ENCODE data around the gene EML5.

The EML5 gene

DNA sequence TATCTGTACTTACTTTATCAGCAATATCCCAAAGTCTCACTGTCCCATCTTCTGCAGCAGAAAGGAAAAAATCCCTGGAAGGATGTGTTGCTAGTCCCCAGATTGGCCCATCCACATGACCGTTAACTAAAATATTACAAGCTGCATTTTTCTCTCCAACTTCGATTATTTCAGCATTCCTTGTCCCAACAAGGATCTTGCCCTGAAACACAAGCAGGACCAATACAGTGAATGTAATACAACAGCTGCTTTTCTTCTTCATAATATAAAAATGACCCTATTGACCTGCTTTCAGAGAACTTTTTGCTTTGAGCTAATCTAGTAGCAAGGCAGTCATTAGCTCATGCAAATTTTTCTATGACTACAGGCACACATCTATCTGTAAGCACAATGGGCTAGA, 171.7 kb downstream of the EML5 start:
- DNase-seq (ENCODE audit: low spot score) = no peak
- TF ChIP-seq, protein P1, sequence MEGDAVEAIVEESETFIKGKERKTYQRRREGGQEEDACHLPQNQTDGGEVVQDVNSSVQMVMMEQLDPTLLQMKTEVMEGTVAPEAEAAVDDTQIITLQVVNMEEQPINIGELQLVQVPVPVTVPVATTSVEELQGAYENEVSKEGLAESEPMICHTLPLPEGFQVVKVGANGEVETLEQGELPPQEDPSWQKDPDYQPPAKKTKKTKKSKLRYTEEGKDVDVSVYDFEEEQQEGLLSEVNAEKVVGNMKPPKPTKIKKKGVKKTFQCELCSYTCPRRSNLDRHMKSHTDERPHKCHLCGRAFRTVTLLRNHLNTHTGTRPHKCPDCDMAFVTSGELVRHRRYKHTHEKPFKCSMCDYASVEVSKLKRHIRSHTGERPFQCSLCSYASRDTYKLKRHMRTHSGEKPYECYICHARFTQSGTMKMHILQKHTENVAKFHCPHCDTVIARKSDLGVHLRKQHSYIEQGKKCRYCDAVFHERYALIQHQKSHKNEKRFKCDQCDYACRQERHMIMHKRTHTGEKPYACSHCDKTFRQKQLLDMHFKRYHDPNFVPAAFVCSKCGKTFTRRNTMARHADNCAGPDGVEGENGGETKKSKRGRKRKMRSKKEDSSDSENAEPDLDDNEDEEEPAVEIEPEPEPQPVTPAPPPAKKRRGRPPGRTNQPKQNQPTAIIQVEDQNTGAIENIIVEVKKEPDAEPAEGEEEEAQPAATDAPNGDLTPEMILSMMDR (IDR thresholded peaks at IDR 0.05; ENCODE audit: extremely low read depth, insufficient read depth, missing control alignments) = no peak
- in situ Hi-C loops (cut with MboI; ENCODE audit: low pct_unique_long_range_greater_than_20kb, low sequenced_read_pairs, unreplicated experiment) = no loop called here

DNA sequence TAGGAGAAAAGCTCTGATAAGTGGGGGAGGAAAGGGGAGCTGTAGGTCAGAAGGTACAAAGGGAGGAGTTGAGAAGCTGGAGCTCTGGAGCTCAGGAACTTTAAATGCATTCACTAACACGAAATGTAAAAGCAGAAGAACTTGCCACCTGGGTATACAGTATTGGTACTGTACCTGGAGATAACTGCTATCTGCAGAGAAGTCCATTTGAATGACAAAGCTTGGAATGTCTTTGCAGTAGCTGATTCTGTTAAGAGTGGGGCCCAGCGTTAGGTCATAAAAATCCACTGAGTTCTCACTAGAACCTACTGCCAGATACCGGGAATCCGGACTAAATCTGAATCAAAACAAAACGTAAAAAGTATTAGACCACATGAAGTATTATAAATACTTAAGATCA, 174.3 kb downstream of the EML5 start:
- in situ Hi-C loops (cut with MboI; ENCODE audit: low pct_unique_long_range_greater_than_20kb, low sequenced_read_pairs, unreplicated experiment) = no loop called here
- TF ChIP-seq, protein P1 (IDR thresholded peaks at IDR 0.05; ENCODE audit: extremely low read depth, insufficient read depth, missing control alignments) = no peak
- DNase-seq (ENCODE audit: low spot score) = no peak

DNA sequence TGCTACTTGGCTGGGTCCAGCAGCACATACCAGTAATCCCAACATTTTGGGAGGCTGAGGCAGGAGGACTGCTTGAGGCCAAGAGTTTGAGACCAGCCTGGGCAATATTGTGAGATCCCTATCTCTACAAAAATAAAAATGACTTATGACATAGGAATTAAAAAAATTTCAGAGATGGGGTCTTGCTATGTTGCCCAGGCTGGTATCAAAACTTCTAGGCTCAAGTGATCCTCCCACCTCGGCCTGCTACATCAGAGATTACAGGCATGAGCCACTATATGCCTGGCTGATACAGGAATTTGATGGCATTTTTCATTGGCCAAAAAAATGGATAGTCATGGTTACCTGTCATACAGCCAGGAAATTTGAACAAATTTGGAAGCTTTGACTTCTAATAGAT, 175.3 kb downstream of the EML5 start:
- in situ Hi-C loops (cut with MboI; ENCODE audit: low pct_unique_long_range_greater_than_20kb, low sequenced_read_pairs, unreplicated experiment) = no loop called here
- DNase-seq (ENCODE audit: low spot score) = no peak
- TF ChIP-seq, protein P1 (IDR thresholded peaks at IDR 0.05; ENCODE audit: extremely low read depth, insufficient read depth, missing control alignments) = no peak

DNA sequence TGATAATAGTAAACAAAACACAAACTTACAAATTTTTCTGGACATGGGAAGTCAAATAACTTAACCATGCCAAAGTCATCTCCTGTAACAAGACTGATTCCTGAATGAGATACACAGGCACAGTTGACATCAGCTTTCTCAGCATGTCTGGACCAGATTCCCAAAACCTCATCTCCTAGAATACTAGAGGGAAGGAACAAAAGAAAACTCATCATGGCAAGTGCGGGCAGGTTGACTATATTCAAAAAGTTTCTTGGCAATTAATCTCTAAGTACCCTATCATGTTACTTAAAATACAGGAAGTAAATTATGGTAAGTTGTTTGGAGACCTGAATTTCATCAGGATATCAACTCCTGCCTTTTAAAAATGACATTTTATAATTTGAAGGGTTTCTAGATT, 176.1 kb downstream of the EML5 start:
- in situ Hi-C loops (cut with MboI; ENCODE audit: low pct_unique_long_range_greater_than_20kb, low sequenced_read_pairs, unreplicated experiment) = no loop called here
- DNase-seq (ENCODE audit: low spot score) = no peak
- TF ChIP-seq, protein P1 (IDR thresholded peaks at IDR 0.05; ENCODE audit: extremely low read depth, insufficient read depth, missing control alignments) = no peak

DNA sequence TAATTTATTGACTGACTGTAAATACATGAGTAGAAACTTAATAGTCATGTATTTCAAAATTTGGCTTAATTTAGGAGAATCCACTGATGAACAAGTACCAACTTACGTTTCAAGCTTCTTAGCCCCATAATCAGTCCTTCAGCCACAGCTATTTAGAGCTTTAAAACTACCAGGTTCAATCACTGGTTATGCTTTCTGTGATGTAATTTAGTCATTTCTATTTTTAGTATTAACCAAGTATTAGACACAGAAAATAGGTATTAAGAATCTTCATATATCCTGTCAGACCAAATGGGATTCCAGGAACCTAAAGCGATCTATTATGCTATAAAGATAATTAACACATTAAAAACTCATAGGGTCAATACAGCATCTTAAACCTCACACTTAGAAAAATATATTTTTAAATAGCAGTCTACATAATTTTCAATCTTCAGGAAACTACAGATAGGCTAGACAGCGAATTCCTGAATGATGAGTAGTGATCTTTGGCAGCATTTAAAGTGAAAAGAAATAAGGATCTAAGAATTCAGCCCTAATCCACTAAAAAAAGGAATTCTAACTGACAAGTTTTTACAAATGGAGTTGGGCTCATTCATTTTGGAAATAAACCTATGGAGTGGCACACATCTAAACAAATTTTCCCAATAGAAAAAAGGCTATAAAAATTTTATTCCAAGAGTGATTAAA, 178.4 kb downstream of the EML5 start:
- TF ChIP-seq, protein P1 (IDR thresholded peaks at IDR 0.05; ENCODE audit: extremely low read depth, insufficient read depth, missing control alignments) = no peak
- in situ Hi-C loops (cut with MboI; ENCODE audit: low pct_unique_long_range_greater_than_20kb, low sequenced_read_pairs, unreplicated experiment) = no loop called here
- DNase-seq (ENCODE audit: low spot score) = peak; percentile 28

DNA sequence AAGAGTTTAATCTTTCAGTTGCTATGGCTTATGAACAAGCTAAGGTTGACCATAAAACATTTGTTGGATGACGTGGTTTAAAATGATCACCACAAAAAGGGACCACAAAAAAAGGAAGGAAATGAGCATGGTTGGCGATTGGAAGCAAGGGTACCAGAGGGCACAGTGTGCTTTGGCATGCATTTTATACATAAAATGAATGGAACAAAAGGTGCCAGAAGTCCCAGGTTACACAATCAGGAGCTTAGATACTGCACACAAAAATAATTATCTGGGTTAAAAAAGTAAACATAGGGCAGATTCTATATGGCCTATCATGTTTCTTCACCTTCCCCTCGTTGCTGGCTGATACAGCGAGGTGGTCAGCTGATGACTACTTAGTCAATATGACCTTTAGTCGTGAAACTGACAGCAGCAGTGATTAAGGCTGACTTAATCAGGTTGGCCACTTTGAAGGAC, 179.2 kb downstream of the EML5 start:
- in situ Hi-C loops (cut with MboI; ENCODE audit: low pct_unique_long_range_greater_than_20kb, low sequenced_read_pairs, unreplicated experiment) = no loop called here
- peak; percentile 16 for DNase-seq (ENCODE audit: low spot score)
- TF ChIP-seq, protein P1 (IDR thresholded peaks at IDR 0.05; ENCODE audit: extremely low read depth, insufficient read depth, missing control alignments) = no peak

All from GM13977 (cell line).